ENCODE measurements around the gene BABAM2. TPM values are rescaled to one million over a fixed set of nuclear protein-coding genes. Genes with fewer than 3 reads are reported as not detected.

The BABAM2 gene
- total and polyA plus RNA-seq, 10 of the 15 experiments (the other 5 are each of a cell fraction or from before 2014, with no cell fraction given) = 30.7 to 59.9 (median 44.5) TPM

DNA sequence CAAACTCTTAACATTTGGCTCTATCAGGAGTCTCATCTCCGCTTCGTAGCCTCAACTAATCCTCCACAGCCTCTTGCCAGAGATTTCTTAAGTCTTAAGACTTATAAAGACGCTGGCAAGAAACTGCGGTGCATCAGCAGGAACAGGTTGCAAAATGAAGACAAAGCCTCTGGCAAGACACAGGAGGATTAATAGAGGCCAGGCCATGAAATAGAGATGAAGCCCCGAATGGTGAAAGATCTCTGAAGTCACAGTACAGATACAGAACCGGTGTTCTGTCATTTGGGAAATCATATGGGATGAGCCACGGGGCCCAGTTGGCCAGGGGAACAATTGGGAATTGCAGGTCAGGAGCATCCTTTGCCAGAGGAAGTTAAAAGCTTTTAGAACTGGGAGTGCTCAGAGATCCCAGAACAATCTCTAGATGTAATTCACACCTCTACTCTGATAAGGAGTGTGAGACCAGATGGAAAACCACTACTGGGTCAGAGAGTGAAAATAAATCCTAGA, 311.2 kb downstream of the BABAM2 start:
- intact Hi-C loops (cut with micrococcal nuclease; ENCODE audit: unreplicated experiment) = no loop called here
- no peak for TF ChIP-seq GABPA (IDR thresholded peaks at IDR 0.05; ENCODE audit: low read depth)
- TF ChIP-seq NR2F1 (conservative IDR thresholded peaks at IDR 0.05) = no peak
- no peak for TF ChIP-seq SPI1 (IDR thresholded peaks at IDR 0.05; ENCODE audit: borderline replicate concordance, insufficient read depth, low read depth, low read length)
- ChIA-PET CTCF (no interaction called here), RAD21 (ENCODE audit: unreplicated experiment) (no interaction called here), POLR2A (no interaction called here), SMC1A (ENCODE audit: uncharacterized antibody, unreplicated experiment) (no interaction called here)
- in situ Hi-C loops (cut with MboI) = no loop called here
- Histone ChIP-seq H3K27ac (ENCODE audit: control insufficient read depth, insufficient read depth) (no peak overlapping the region), H3K9ac (ENCODE audit: control insufficient read depth, insufficient read depth, low read length) (no peak overlapping the region), H3K27me3 (replicated peaks in 1 of 2; ENCODE audit: control insufficient read depth in 2 of 2, insufficient read depth in 2 of 2, low read length in 1 of 2) (no peaks in the 10 kb centered on the region), H3K36me3 (ENCODE audit: control insufficient read depth in 2 of 2, insufficient read depth in 2 of 2, low read length in 1 of 2) (no peaks in the 10 kb centered on the region), H3K9me3 (replicated peaks; ENCODE audit: control insufficient read depth, insufficient read depth, low read length) (no peaks in the 10 kb centered on the region), H3K4me1 (ENCODE audit: control insufficient read depth, insufficient read depth, low read length) (no peaks in the 10 kb centered on the region), H3K4me2 (ENCODE audit: control insufficient read depth, insufficient read depth) (no peak overlapping the region), H3K4me3 (no peak overlapping the region), H2AFZ (ENCODE audit: control insufficient read depth, low read depth, low read length) (no peak overlapping the region), H4K20me1 (ENCODE audit: control insufficient read depth, insufficient read depth) (no peaks in the 10 kb centered on the region), H3K79me2 (ENCODE audit: control insufficient read depth, insufficient read depth, low read length) (no peaks in the 10 kb centered on the region)
- WGBS (ENCODE audit: insufficient coverage, insufficient replicate concordance, low lambda C conversion rate, missing lambda C conversion rate) = 77% methylated on average over 7 of the region's 7 CpGs
- ATAC-seq = no peak
- no TSS peak for BruUV-seq (replicated peaks)
- no peak for FAIRE-seq
- DNase-seq (ENCODE audit: low read depth, low spot score) = no peak

DNA sequence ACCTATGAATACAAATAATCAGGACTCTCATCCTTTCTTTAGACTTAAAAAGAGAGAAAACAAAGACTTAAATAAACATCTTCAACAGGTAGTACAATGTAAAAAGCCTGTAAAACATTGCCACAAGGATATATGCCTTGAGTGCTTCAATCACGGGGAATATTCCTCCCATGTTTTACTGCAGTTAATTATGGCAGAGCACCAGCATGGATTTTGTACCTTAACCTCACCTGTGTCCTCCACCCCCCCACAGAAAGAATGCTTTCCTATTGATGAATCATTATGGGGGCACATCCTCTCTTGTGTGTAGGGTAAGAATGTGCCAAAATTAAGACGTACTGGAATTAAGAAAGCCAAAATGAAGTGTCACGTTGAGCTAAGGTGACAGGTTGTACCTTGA, 312.2 kb downstream of the BABAM2 start:
- CTCF ChIA-PET = no interaction called here
- SMC1A ChIA-PET (ENCODE audit: uncharacterized antibody, unreplicated experiment) = no interaction called here
- no peak for ATAC-seq
- TF ChIP-seq NR2C2 (IDR thresholded peaks at IDR 0.05; ENCODE audit: borderline replicate concordance, control insufficient read depth, insufficient read length, low read depth) (no peak), TCF7 (IDR thresholded peaks at IDR 0.05; ENCODE audit: borderline replicate concordance) (no peak), IKZF2 (IDR thresholded peaks at IDR 0.05) (no peak), FOXK2 (IDR thresholded peaks at IDR 0.05) (no peak)
- TF ChIP-seq, protein P1, sequence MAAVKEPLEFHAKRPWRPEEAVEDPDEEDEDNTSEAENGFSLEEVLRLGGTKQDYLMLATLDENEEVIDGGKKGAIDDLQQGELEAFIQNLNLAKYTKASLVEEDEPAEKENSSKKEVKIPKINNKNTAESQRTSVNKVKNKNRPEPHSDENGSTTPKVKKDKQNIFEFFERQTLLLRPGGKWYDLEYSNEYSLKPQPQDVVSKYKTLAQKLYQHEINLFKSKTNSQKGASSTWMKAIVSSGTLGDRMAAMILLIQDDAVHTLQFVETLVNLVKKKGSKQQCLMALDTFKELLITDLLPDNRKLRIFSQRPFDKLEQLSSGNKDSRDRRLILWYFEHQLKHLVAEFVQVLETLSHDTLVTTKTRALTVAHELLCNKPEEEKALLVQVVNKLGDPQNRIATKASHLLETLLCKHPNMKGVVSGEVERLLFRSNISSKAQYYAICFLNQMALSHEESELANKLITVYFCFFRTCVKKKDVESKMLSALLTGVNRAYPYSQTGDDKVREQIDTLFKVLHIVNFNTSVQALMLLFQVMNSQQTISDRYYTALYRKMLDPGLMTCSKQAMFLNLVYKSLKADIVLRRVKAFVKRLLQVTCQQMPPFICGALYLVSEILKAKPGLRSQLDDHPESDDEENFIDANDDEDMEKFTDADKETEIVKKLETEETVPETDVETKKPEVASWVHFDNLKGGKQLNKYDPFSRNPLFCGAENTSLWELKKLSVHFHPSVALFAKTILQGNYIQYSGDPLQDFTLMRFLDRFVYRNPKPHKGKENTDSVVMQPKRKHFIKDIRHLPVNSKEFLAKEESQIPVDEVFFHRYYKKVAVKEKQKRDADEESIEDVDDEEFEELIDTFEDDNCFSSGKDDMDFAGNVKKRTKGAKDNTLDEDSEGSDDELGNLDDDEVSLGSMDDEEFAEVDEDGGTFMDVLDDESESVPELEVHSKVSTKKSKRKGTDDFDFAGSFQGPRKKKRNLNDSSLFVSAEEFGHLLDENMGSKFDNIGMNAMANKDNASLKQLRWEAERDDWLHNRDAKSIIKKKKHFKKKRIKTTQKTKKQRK (IDR thresholded peaks at IDR 0.05; ENCODE audit: low read depth, low read length) = no peak
- TF ChIP-seq, protein P2, sequence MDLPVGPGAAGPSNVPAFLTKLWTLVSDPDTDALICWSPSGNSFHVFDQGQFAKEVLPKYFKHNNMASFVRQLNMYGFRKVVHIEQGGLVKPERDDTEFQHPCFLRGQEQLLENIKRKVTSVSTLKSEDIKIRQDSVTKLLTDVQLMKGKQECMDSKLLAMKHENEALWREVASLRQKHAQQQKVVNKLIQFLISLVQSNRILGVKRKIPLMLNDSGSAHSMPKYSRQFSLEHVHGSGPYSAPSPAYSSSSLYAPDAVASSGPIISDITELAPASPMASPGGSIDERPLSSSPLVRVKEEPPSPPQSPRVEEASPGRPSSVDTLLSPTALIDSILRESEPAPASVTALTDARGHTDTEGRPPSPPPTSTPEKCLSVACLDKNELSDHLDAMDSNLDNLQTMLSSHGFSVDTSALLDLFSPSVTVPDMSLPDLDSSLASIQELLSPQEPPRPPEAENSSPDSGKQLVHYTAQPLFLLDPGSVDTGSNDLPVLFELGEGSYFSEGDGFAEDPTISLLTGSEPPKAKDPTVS (IDR thresholded peaks at IDR 0.05; ENCODE audit: low read depth, low read length) = no peak
- TF ChIP-seq, protein P3, sequence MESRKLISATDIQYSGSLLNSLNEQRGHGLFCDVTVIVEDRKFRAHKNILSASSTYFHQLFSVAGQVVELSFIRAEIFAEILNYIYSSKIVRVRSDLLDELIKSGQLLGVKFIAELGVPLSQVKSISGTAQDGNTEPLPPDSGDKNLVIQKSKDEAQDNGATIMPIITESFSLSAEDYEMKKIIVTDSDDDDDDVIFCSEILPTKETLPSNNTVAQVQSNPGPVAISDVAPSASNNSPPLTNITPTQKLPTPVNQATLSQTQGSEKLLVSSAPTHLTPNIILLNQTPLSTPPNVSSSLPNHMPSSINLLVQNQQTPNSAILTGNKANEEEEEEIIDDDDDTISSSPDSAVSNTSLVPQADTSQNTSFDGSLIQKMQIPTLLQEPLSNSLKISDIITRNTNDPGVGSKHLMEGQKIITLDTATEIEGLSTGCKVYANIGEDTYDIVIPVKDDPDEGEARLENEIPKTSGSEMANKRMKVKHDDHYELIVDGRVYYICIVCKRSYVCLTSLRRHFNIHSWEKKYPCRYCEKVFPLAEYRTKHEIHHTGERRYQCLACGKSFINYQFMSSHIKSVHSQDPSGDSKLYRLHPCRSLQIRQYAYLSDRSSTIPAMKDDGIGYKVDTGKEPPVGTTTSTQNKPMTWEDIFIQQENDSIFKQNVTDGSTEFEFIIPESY (IDR thresholded peaks at IDR 0.05) = no peak

More for the DNA sequence above, 312.2 kb downstream of the BABAM2 start:
- Histone ChIP-seq H3K9ac (ENCODE audit: control insufficient read depth, insufficient read depth, low read length) (no peak overlapping the region), H3K27me3 (replicated peaks in 1 of 2; ENCODE audit: control insufficient read depth in 2 of 2, insufficient read depth in 2 of 2, low read length in 1 of 2) (no peaks in the 10 kb centered on the region), H3K9me3 (replicated peaks; ENCODE audit: control insufficient read depth, insufficient read depth, low read length) (no peaks in the 10 kb centered on the region), H4K20me1 (ENCODE audit: control insufficient read depth, insufficient read depth) (no peaks in the 10 kb centered on the region), H3K4me3 (no peak overlapping the region), H3K36me3 (ENCODE audit: control insufficient read depth in 2 of 2, insufficient read depth in 2 of 2, low read length in 1 of 2) (no peaks in the 10 kb centered on the region), H3K4me2 (ENCODE audit: control insufficient read depth, insufficient read depth) (no peak overlapping the region), H3K79me2 (ENCODE audit: control insufficient read depth, insufficient read depth, low read length) (no peaks in the 10 kb centered on the region), H3K27ac (ENCODE audit: control insufficient read depth, insufficient read depth) (no peak overlapping the region), H3K4me1 (ENCODE audit: control insufficient read depth, insufficient read depth, low read length) (no peaks in the 10 kb centered on the region), H2AFZ (ENCODE audit: control insufficient read depth, low read depth, low read length) (no peak overlapping the region)
- BruUV-seq (replicated peaks) = no TSS peak
- ChIA-PET RAD21 (ENCODE audit: unreplicated experiment) (no interaction called here), POLR2A (no interaction called here)
- no peak for DNase-seq (ENCODE audit: low read depth, low spot score)
- no peak for FAIRE-seq
- WGBS (ENCODE audit: insufficient coverage, insufficient replicate concordance, low lambda C conversion rate, missing lambda C conversion rate) = 97% methylated on average over 3 of the region's 3 CpGs
- in situ Hi-C loops (cut with MboI) (no loop called here), intact Hi-C loops (cut with micrococcal nuclease; ENCODE audit: unreplicated experiment) (no loop called here)
